Measurements from ENCODE around the gene DGKD. TPM values are rescaled to one million over a fixed set of nuclear protein-coding genes. Genes with fewer than 3 reads are reported as not detected.

Gene DGKD
- total RNA-seq, 1 experiment from 2014 or later, result 52.0 TPM

- no peak overlapping the region for H3K9ac ChIP-seq (ENCODE audit: low read length)
- no peaks in the 10 kb centered on the region for H3K9me2 ChIP-seq (ENCODE audit: insufficient read depth)
- no peak overlapping the region for H2AFZ ChIP-seq (ENCODE audit: low read depth, low read length, poor library complexity, severe bottlenecking)
- ATAC-seq, result no peak
- H3K4me2 ChIP-seq (ENCODE audit: low read length), result no peak overlapping the region
- H3K36me3 ChIP-seq (ENCODE audit: control insufficient read depth in 1 of 2, insufficient read depth in 2 of 2, low read length in 2 of 2), result peaks cover 4 to 10% of the 10 kb centered on the region in 2 experiments; a peak in 3 of 4 replicates
- ChIA-PET POLR2A (no interaction called here), RAD21 (ENCODE audit: low non-redundant PET in 1 of 2, low total read pairs in 2 of 2, uncharacterized antibody in 2 of 2, unreplicated experiment in 2 of 2) (no interaction called here), CTCF (interaction anchor here (0.6 kb wide), 1 partner anchor 12 kb away, joined by 3 read pairs; no protein-coding TSS in a partner anchor)
- H3K79me2 ChIP-seq (ENCODE audit: insufficient read depth, low read length), result no peaks in the 10 kb centered on the region
- H3K9me3 ChIP-seq (ENCODE audit: control insufficient read depth in 1 of 2, insufficient read depth in 1 of 2, low read depth in 1 of 2, low read length in 2 of 2), result 0 out of 4 replicates have a peak, but pooled peaks cover 0 to under 1% of the 10 kb centered on the region in 2 experiments
- H3K4me3 ChIP-seq (replicated peaks in 1 of 2; ENCODE audit: low read depth in 1 of 2, low read length in 2 of 2), result no peak overlapping the region
- no peak for DNase-seq (ENCODE audit: low read depth, low spot score)
- H4K20me1 ChIP-seq (ENCODE audit: insufficient read depth), result no peaks in the 10 kb centered on the region
- H3K27ac ChIP-seq (ENCODE audit: low read depth, low read length), result no peak overlapping the region
- no peaks in the 10 kb centered on the region for H3K4me1 ChIP-seq (ENCODE audit: control insufficient read depth in 1 of 2, insufficient read depth in 2 of 2, low read length in 2 of 2)
- TF ChIP-seq RAD21 (IDR thresholded peaks at IDR 0.05; ENCODE audit: low read depth), result no peak
- TF ChIP-seq EGR1 (IDR thresholded peaks at IDR 0.05; ENCODE audit: low read depth), result no peak
- BruUV-seq (replicated peaks), result no TSS peak
- intact Hi-C loops (cut with micrococcal nuclease), result no loop called here
- no peaks in the 10 kb centered on the region for H3K27me3 ChIP-seq (ENCODE audit: insufficient read depth, low read length)
Observed at GRCh38 chr2:233498126-233498525, 143.8 kb downstream of the DGKD start.

GRCh38 chr2:233499928-233500327 lies 145.6 kb downstream of the DGKD start:
- intact Hi-C loops (cut with micrococcal nuclease), result no loop called here
- BruUV-seq (replicated peaks), result no TSS peak
- H3K79me2 ChIP-seq (ENCODE audit: insufficient read depth, low read length), result no peaks in the 10 kb centered on the region
- H2AFZ ChIP-seq (ENCODE audit: low read depth, low read length, poor library complexity, severe bottlenecking), result no peak overlapping the region
- H3K27ac ChIP-seq (ENCODE audit: low read depth, low read length), result no peak overlapping the region
- no peak for TF ChIP-seq EGR1 (IDR thresholded peaks at IDR 0.05; ENCODE audit: low read depth)
- no peak for TF ChIP-seq JUND (IDR thresholded peaks at IDR 0.05)
- TF ChIP-seq TCF7L2 (IDR thresholded peaks at IDR 0.05; ENCODE audit: borderline replicate concordance, extremely low read depth, insufficient read depth, insufficient read length), result no peak
- H3K4me1 ChIP-seq (ENCODE audit: control insufficient read depth in 1 of 2, insufficient read depth in 2 of 2, low read length in 2 of 2), result no peaks in the 10 kb centered on the region
- H3K9me3 ChIP-seq (ENCODE audit: control insufficient read depth in 1 of 2, insufficient read depth in 1 of 2, low read depth in 1 of 2, low read length in 2 of 2), result 0 out of 4 replicates have a peak, but pooled peaks cover 0 to 5% of the 10 kb centered on the region in 2 experiments
- H3K27me3 ChIP-seq (ENCODE audit: insufficient read depth, low read length), result no peaks in the 10 kb centered on the region
- DNase-seq (ENCODE audit: low read depth, low spot score) (no peak), ATAC-seq (no peak)
- POLR2A ChIA-PET, result no interaction called here
- CTCF ChIA-PET, result no interaction called here
- peaks cover 2 to 6% of the 10 kb centered on the region in 2 experiments; a peak in 2 of 4 replicates for H3K36me3 ChIP-seq (ENCODE audit: control insufficient read depth in 1 of 2, insufficient read depth in 2 of 2, low read length in 2 of 2)
- H3K9me2 ChIP-seq (ENCODE audit: insufficient read depth), result no peaks in the 10 kb centered on the region
- no peak overlapping the region for H3K4me3 ChIP-seq (replicated peaks in 1 of 2; ENCODE audit: low read depth in 1 of 2, low read length in 2 of 2)
- H3K4me2 ChIP-seq (ENCODE audit: low read length), result no peak overlapping the region
- RAD21 ChIA-PET (ENCODE audit: low non-redundant PET in 1 of 2, low total read pairs in 2 of 2, uncharacterized antibody in 2 of 2, unreplicated experiment in 2 of 2), result no interaction called here
- no peak overlapping the region for H3K9ac ChIP-seq (ENCODE audit: low read length)
- no peaks in the 10 kb centered on the region for H4K20me1 ChIP-seq (ENCODE audit: insufficient read depth)
